DMS53 (cell line): Measurements from ENCODE around the gene MTUS2.

Experiments
- DNase-seq: peaks from one replicate; lab custom pipeline; 2025; lab: John Stamatoyannopoulos, UW

Gene MTUS2

GRCh38 chr13:29452773-29453616 lies 632.9 kb downstream of the MTUS2 start:
- no peak for DNase-seq

DNA sequence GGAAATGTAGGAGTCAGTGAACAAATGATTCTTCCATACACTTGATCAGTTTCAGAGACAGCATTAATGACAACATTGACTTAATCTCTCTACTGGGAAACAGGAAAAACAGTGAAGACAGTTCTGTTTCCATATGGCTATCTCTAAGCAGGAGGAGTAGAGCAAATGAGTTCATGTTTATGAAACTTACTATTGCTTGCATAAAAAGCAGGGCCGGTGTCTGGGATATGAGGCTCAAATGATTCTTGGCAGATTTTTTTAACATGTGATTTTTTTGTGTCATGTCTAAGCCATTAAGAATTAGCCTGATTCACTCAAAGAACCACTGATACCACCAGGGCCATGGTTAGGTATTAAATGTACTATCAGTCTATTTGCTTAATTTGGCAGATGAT lies 633.5 kb downstream of the MTUS2 start:
- DNase-seq, result no peak

- peak; percentile 58 for DNase-seq
Observed at GRCh38 chr13:29454931-29455481, 634.9 kb downstream of the MTUS2 start.

DNA sequence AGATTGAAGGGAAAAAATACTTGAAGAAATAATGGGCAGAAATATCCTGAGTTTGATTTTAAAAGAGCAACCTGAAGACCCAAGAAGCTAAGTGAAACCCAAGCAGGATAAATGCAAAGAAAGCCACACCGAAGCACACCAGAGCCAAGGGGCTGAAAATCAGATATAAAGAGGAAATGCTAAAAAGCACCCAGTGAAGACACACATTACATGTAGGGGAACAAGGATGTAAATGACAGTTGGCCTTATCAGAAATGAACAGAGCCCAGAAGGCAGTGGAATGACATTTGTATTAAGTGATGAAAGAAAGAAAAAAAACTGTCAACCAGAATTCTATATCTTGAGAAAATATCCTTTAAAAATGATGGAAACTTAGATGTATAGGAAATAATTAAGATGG lies 636.3 kb downstream of the MTUS2 start:
- DNase-seq, result no peak

- peak; percentile 35 for DNase-seq
Observed at GRCh38 chr13:29457299-29457698, 637.2 kb downstream of the MTUS2 start.

- no peak for DNase-seq
Observed at GRCh38 chr13:29458419-29458818, 638.3 kb downstream of the MTUS2 start.

GRCh38 chr13:29459813-29460355 lies 639.7 kb downstream of the MTUS2 start:
- no peak for DNase-seq

- no peak for DNase-seq
Observed at GRCh38 chr13:29464105-29464679, 644.1 kb downstream of the MTUS2 start.

- DNase-seq, result no peak
Observed at GRCh38 chr13:29465741-29466293, 645.7 kb downstream of the MTUS2 start.

GRCh38 chr13:29471551-29471950 lies 651.4 kb downstream of the MTUS2 start:
- DNase-seq, result no peak

- peak; percentile 79 for DNase-seq
Observed at GRCh38 chr13:29472332-29472961, 652.3 kb downstream of the MTUS2 start.

GRCh38 chr13:29473166-29473565 lies 653.0 kb downstream of the MTUS2 start:
- DNase-seq, result no peak

- DNase-seq, result no peak
Observed at GRCh38 chr13:29474991-29475390, 654.9 kb downstream of the MTUS2 start.

DNA sequence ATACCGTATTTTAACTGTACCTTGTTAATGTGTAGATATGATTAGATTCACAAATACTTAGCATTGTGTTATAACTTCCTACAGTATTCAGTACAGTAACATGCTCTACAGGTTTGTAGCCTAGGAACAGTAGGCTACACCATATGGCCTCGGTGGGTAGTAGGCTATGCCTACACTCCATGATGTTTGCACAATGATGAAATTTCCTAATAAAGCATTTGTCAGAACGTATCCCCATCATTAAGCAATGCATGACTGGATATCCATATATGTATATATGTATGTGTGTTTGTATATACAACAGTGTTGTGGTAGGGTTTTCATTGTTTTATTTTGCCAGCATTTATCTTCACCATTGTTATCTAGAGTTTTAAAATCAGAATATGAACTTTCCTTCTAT lies 655.9 kb downstream of the MTUS2 start:
- DNase-seq, result peak; percentile 9

DNA sequence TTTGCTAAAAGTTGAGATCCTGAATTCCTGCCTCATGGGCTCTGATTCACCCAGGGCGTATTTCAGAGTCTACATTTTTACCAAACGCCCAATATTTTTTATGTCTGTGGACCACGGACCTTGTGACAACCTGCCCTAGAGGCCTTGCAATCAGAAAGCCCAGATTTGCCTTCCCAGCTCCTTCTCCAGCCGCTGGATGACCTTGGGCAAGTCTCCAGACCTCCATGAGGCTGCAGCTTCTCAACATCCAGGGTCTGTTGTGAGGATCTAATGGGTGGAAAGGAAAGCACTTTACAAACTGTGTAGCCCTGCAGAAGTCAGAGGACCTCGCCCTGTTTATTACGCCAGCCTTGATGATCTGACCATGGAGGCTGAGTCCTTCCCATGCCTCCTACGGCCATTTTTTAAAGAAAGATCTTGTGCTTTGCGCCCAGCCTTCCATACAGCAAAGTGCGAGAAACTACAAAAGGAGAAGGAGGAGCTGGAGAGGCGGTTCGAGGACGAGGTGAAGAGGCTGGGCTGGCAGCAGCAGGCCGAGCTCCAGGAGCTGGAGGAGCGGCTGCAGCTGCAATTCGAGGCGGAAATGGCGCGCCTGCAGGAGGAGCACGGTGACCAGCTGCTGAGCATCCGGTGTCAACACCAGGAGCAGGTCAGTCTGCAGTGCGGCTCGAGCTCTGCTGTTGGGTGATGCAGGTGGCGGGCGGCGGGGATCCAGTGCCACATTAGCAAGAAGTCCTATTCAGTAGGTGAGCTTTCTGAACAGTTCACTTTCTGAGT lies 659.8 kb downstream of the MTUS2 start:
- peak; percentile 94 for DNase-seq

DNA sequence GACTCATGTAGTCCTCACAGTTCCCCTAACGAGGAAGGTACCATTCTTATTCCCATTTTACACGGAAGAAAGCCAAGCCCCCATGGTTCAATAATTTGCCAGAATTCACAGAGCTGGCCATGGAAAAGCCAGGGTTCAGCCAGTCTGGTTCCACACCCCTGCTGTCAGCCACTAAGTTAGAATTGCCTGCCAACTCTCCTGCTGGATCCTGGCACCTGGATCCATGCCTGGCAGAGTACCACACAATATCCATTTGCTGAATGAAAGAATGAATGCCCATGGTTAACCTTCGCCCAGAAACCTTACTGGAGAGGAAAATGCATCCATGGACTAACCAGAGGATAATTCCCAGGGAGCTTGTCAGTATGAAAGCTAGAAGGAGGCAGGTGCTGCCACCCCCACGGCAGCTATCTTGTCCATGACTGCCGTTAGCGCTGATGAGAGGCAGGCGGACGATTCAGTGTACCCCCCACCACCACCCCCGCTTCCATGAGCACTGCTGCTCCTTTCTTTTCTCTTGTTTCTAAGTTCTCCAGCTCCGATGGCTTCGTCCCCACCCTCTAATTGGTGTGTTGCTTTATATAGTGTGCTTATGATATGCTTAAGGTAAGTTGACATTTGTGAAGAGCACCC lies 660.9 kb downstream of the MTUS2 start:
- DNase-seq, result peak; percentile 29

- DNase-seq, result no peak
Observed at GRCh38 chr13:29481603-29482002, 661.5 kb downstream of the MTUS2 start.

DNA sequence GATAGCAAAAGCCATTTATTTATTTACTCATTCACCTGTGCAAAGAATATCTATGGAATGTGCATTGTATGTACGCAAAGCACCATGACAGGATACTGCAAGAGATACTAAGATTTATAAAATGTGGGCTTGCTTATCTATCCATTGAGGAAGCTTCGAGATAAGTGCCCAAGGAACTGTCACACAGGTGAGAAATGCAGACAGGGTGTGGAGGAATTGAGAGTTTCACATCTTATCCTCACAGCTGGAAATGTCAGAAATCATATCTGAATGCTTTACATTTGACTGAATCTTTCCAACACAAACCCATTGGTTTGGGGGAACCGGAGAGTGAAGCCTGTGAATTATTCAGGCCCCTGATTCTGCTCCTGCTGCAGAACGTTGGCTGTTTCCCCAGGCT lies 662.4 kb downstream of the MTUS2 start:
- DNase-seq, result no peak

GRCh38 chr13:29483211-29483610 lies 663.1 kb downstream of the MTUS2 start:
- DNase-seq, result no peak

DNA sequence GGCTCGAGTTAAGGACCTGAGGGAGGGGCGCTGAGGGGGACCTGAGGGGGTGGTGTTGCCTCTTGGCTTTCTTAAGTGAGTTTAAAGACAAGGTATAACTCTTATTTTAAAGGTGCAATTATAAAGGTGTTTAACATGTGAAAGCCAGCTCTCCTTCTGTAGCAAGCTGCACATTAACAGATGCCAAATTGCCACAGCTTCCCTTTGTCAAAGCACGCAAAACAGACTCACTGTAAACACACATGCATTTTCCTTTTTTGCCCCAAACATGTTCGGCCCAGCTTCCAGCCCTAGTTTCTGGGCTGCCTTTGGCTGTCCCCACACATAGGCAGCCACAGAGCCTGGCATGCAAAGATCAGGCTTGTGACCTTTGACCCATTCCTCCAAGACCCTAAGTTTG lies 663.5 kb downstream of the MTUS2 start:
- DNase-seq, result no peak

DNA sequence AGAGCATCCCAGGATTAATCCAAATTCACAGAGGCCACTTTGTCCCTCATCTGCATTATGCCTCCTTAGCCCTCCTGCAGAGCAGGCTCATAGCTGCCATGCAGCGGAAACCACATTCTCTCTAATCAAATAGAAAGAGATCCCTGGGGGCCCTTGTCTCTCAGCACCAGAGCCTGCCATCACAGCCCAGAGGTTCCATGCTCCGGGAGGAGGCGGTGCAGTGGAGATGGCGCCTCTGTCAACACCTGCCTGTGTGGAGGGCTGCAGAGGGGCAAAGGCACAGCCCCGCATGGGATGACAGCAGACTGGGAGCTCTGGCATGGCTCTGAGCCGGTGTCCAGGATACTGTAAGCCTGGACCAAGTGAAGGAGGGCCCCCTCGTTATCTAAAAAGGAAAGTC lies 664.1 kb downstream of the MTUS2 start:
- DNase-seq, result no peak
